GM18505 (cell line): ENCODE results near the gene EFCAB6.

Experiments used
- ATAC-seq: cut with Tn5 transposase; IDR thresholded peaks from one replicate; pipeline ENCODE4 v1.9.1; 2021; ENCODE audit not compliant: unreplicated experiment
- POLR2A ChIP-seq: IDR thresholded peaks from 4 replicates; pipeline ENCODE4 v1.6.1; 2011; ENCODE audit warnings: borderline replicate concordance; ENCODE audit not compliant: insufficient read depth, insufficient read length; ENCODE audit errors: extremely low read depth

Gene EFCAB6

GRCh38 chr22:43841742-43842141, 29.6 kb upstream of the EFCAB6 start:
- no peak for ATAC-seq
- no peak for TF ChIP-seq POLR2A

- TF ChIP-seq POLR2A = no peak
- ATAC-seq = no peak
Observed at GRCh38 chr22:43840851-43841250, 28.7 kb upstream of the EFCAB6 start.

- ATAC-seq = no peak
- no peak for TF ChIP-seq POLR2A
Observed at GRCh38 chr22:43840431-43840830, 28.3 kb upstream of the EFCAB6 start.

- no peak for ATAC-seq
- TF ChIP-seq POLR2A = no peak
Observed at GRCh38 chr22:43839781-43840180, 27.7 kb upstream of the EFCAB6 start.

- TF ChIP-seq POLR2A = no peak
- no peak for ATAC-seq
Observed at GRCh38 chr22:43838571-43839307, 26.6 kb upstream of the EFCAB6 start.

- ATAC-seq = no peak
- no peak for TF ChIP-seq POLR2A
Observed at GRCh38 chr22:43838161-43838560, 26.1 kb upstream of the EFCAB6 start.

- ATAC-seq = no peak
- TF ChIP-seq POLR2A = no peak
Observed at GRCh38 chr22:43837666-43838065, 25.6 kb upstream of the EFCAB6 start.

- ATAC-seq = no peak
- no peak for TF ChIP-seq POLR2A
Observed at GRCh38 chr22:43835736-43836135, 23.6 kb upstream of the EFCAB6 start.

GRCh38 chr22:43835166-43835565, 23.1 kb upstream of the EFCAB6 start:
- no peak for TF ChIP-seq POLR2A
- no peak for ATAC-seq

- TF ChIP-seq POLR2A = no peak
- no peak for ATAC-seq
Observed at GRCh38 chr22:43833286-43834240, 21.5 kb upstream of the EFCAB6 start.

- no peak for ATAC-seq
- no peak for TF ChIP-seq POLR2A
Observed at GRCh38 chr22:43832393-43833265, 20.5 kb upstream of the EFCAB6 start.

- ATAC-seq = no peak
Observed at GRCh38 chr22:43831561-43832392, 19.7 kb upstream of the EFCAB6 start.

GRCh38 chr22:43830931-43831560, 18.9 kb upstream of the EFCAB6 start:
- TF ChIP-seq POLR2A = no peak
- no peak for ATAC-seq

More at GRCh38 chr22:43831561-43832392, 19.7 kb upstream of the EFCAB6 start:
- TF ChIP-seq POLR2A = no peak
